Measurements from ENCODE around the gene MEF2B. TPM values are rescaled to one million over a fixed set of nuclear protein-coding genes. Genes with fewer than 3 reads are reported as not detected.
A peak's percentile ranks its signal among the peaks of the same experiment; 100 is the strongest.

MEF2B gene
- polyA plus RNA-seq (2012; ENCODE audit: insufficient read depth, insufficient read length, low read depth), result not detected

DNA sequence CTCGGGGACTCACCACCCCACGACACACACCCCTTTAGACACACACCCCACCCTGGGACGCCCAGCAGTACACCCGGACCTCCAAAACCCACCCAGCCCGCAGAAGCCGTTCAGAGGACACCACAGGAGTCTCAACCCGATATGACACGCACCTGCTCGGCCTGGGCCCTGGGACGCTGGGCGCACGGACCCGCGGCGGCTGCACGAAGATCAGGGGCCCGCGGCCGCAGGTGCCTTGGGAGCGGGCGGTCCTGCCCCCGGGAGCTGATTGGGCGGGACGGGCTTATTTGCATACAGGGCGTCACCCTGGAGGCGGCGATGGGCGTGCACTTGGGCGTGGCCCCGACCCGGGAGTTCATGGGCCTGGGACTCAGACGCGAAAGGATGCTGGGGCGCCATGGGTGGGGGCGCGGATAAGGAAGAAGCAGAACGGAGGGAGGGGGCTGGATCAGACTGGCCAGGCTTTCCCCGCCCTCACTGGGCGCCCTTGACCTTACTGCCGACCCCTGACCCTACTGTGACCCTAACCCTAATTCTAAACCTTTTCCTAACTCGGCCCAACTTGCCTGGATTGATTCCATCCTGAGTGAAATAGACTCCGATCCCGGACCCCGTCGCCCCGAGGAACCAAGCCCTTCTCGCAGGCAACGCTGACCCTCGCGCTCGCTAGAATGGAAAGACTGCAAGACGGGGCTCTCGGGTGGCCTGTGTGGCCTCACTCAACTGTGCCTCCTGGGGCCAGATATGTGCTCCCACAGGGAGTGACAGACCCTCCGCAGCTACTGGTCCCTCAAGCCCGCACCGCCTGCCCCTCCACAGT is at the start of gene MEF2B:
MEF2B (minus strand) TSS at position 211 of the 820 bp plus-strand sequence. CDS start 19,528 bp downstream, outside the sequence.
- Histone ChIP-seq H3K36me3 (no peaks in the 10 kb centered on the region), H3K4me3 (ENCODE audit: low read depth, low read length) (peak within 1 kb of the TSS; percentile 17), H3K4me1 (no peaks in the 10 kb centered on the region), H3K9me3 (no peaks in the 10 kb centered on the region), H3K27me3 (no peaks in the 10 kb centered on the region)
- peak; percentile 95 for DNase-seq
- no peak for TF ChIP-seq CTCF (IDR thresholded peaks at IDR 0.05; ENCODE audit: low read depth, low read length)

DNA sequence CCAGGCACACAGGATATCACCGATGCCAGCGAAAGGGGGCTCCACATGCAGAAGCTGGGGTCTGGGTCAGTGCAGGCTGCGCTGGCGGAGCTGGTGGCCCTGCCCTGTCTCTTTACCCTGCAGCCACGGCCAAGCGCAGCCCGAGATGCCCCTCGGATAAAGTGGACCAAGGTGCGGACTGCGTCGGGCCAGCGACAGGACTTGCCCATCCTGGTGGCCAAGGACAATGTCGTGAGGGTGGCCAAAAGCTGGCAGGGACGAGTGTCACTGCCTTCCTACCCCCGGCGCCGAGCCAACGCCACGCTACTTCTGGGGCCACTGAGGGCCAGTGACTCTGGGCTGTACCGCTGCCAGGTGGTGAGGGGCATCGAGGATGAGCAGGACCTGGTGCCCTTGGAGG is 48.8 kb upstream of the MEF2B start:
- Histone ChIP-seq H3K36me3 (no peaks in the 10 kb centered on the region), H3K4me3 (ENCODE audit: low read depth, low read length) (no peak overlapping the region), H3K9me3 (no peaks in the 10 kb centered on the region; the same call in 1 of the 2 replicates), H3K27me3 (peaks cover 3% of the 10 kb centered on the region), H3K4me1 (no peaks in the 10 kb centered on the region)
- TF ChIP-seq CTCF (IDR thresholded peaks at IDR 0.05; ENCODE audit: low read depth, low read length), result no peak
- DNase-seq, result no peak

GRCh38 chr19:19217099-19217498 is 47.0 kb upstream of the MEF2B start:
- Histone ChIP-seq H3K4me3 (ENCODE audit: low read depth, low read length) (no peak overlapping the region), H3K4me1 (no peaks in the 10 kb centered on the region), H3K36me3 (no peaks in the 10 kb centered on the region), H3K9me3 (no peaks in the 10 kb centered on the region; the same call in 1 of the 2 replicates), H3K27me3 (peaks cover 19% of the 10 kb centered on the region)
- DNase-seq, result no peak
- TF ChIP-seq CTCF (IDR thresholded peaks at IDR 0.05; ENCODE audit: low read depth, low read length), result peak; percentile 34

DNA sequence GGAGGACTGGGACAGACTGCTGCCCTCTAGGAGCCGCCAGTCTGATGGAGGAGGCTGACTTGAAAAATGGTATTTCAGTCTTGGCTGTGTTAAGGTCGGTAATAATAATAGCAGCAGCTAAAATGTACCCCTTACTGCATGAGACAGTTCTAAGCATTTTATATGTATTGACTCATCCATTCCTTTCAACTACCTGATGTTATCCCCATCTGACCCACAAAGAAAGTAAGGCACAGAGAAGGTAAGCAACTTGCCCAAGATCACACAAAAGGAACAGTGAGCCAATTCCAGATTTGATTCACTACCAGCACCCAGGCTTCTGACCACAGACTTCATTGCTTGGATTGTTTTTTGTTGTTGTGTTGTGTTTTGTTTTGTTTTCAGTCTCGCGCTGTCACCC is 45.7 kb upstream of the MEF2B start:
- H3K9me3 ChIP-seq, result no peaks in the 10 kb centered on the region; the same call in 1 of the 2 replicates
- no peaks in the 10 kb centered on the region for H3K36me3 ChIP-seq
- DNase-seq, result no peak
- H3K4me3 ChIP-seq (ENCODE audit: low read depth, low read length), result no peak overlapping the region
- no peak for TF ChIP-seq CTCF (IDR thresholded peaks at IDR 0.05; ENCODE audit: low read depth, low read length)
- no peaks in the 10 kb centered on the region for H3K4me1 ChIP-seq
- H3K27me3 ChIP-seq, result peaks cover 29% of the 10 kb centered on the region

GRCh38 chr19:19214892-19215291 is 44.8 kb upstream of the MEF2B start:
- H3K4me1 ChIP-seq, result no peaks in the 10 kb centered on the region
- H3K9me3 ChIP-seq, result no peaks in the 10 kb centered on the region; the same call in 1 of the 2 replicates
- no peak for DNase-seq
- no peaks in the 10 kb centered on the region for H3K36me3 ChIP-seq
- H3K4me3 ChIP-seq (ENCODE audit: low read depth, low read length), result no peak overlapping the region
- H3K27me3 ChIP-seq, result peaks cover 29% of the 10 kb centered on the region
- no peak for TF ChIP-seq CTCF (IDR thresholded peaks at IDR 0.05; ENCODE audit: low read depth, low read length)

- no peaks in the 10 kb centered on the region; the same call in 1 of the 2 replicates for H3K9me3 ChIP-seq
- no peak overlapping the region for H3K4me3 ChIP-seq (ENCODE audit: low read depth, low read length)
- no peak for DNase-seq
- TF ChIP-seq CTCF (IDR thresholded peaks at IDR 0.05; ENCODE audit: low read depth, low read length), result no peak
- H3K27me3 ChIP-seq, result peaks cover 29% of the 10 kb centered on the region
- no peaks in the 10 kb centered on the region for H3K36me3 ChIP-seq
- no peaks in the 10 kb centered on the region for H3K4me1 ChIP-seq
Measured at GRCh38 chr19:19214159-19214490, 44.1 kb upstream of the MEF2B start.
